AG08395 (cell line): ENCODE data around the gene TRIM22.

Experiments
- DNase-seq: peaks from one replicate; pipeline ENCODE4 v3.0.0; 2012; ENCODE audit warnings: mixed read lengths, low spot score

TRIM22 gene

GRCh38 chr11:5746614-5747013 lies 57.0 kb downstream of the TRIM22 start:
- no peak for DNase-seq

GRCh38 chr11:5749836-5750235 lies 60.2 kb downstream of the TRIM22 start:
- DNase-seq = no peak

GRCh38 chr11:5753943-5754342 lies 64.4 kb downstream of the TRIM22 start, which contains the start of gene OR52N4:
TSS of gene OR52N4 (plus strand) at chr11:5754243. CDS start at chr11:5754741, 498 bp downstream.
- DNase-seq = no peak
